SH-SY5Y (cell line): ENCODE results near the gene C10orf120.

Experiments used
- GATA2 ChIP-seq: IDR thresholded peaks from 2 replicates; pipeline ENCODE4 v1.6.1; 2011; ENCODE audit warnings: mild to moderate bottlenecking, low read depth, low read length
- GATA3 ChIP-seq: IDR thresholded peaks from 2 replicates; pipeline ENCODE4 v1.6.1; 2011; ENCODE audit warnings: low read depth, mild to moderate bottlenecking, low read length, moderate library complexity

- TF ChIP-seq GATA2 (no peak), GATA3 (no peak)
Observed at GRCh38 chr10:122713091-122713885, 13.6 kb upstream of the C10orf120 start.
